GM12878 (cell line): ENCODE measurements around the gene PACS2. TPM values are rescaled to one million over a fixed set of nuclear protein-coding genes. Genes with fewer than 3 reads are reported as not detected.

Experiments used
- ATAC-seq: fragments of 200-7000 bp; cut with Tn5 transposase; 3 replicates; pipeline ENCODE4 v1.9.1; 2020; ENCODE audit warnings: mild to moderate bottlenecking, moderate library complexity
- BruUV-seq: library from RNA; stranded (reverse); fragments of 400-500 nt; replicated peaks from 2 replicates; lab custom pipeline; 2021; lab: Mats Ljungman, UMichigan
- CTCF ChIA-PET: fragments of 300-600 bp; sonication (Branson Sonifier 250); formaldehyde crosslinking; extraction: SDS; loops from one replicate; lab custom pipeline; 2021; ENCODE audit warnings: inconsistent platforms; lab: Yijun Ruan, JAX
- POLR2A ChIA-PET: fragments of 350-600 bp; formaldehyde crosslinking; extraction: SDS; loops from one replicate; lab custom pipeline; 2021; ENCODE audit warnings: inconsistent platforms; lab: Charles Lee
- RAD21 ChIA-PET: fragments of 300-600 bp; sonication (Branson Sonifier 250); formaldehyde crosslinking; loops from one replicate; lab custom pipeline; 2023; ENCODE audit warnings: antibody characterized with exemption; ENCODE audit not compliant: unreplicated experiment; lab: Charles Lee
- SMC1A ChIA-PET: fragments of 300-600 bp; sonication (Branson Sonifier 250); formaldehyde crosslinking; loops from one replicate; lab custom pipeline; 2023; ENCODE audit not compliant: unreplicated experiment, uncharacterized antibody; lab: Charles Lee
- DNase-seq: peaks from one replicate; pipeline ENCODE4 v3.0.0-alpha.2; 2011; ENCODE audit warnings: low read depth, low spot score
- FAIRE-seq: peaks from 3 replicates; lab custom pipeline; 2011; peaks lifted over from hg19 to GRCh38; lab: Jason Lieb, UNC
- H2AFZ ChIP-seq: 2 replicates; pipeline ENCODE4 v1.6.0; 2011; ENCODE audit warnings: low read depth, low read length, control low read depth; ENCODE audit not compliant: control insufficient read depth
- H3K27ac ChIP-seq: 2 replicates; pipeline ENCODE4 v1.5.1; 2011; ENCODE audit warnings: control low read depth; ENCODE audit not compliant: control insufficient read depth, insufficient read depth
- H3K27me3 ChIP-seq, 2 experiments: replicated peaks in 1 of 2; 2 replicates each; pipeline versions ENCODE4 v1.6.0 to v1.6.1; 2011; ENCODE audit warnings: low read length in 1 of 2; ENCODE audit not compliant: control insufficient read depth in 2 of 2, insufficient read depth in 2 of 2
- H3K36me3 ChIP-seq, 2 experiments: 2 replicates each; pipeline ENCODE4 v1.5.1; 2011; ENCODE audit warnings: low read length in 1 of 2; ENCODE audit not compliant: control insufficient read depth in 2 of 2, insufficient read depth in 2 of 2
- H3K4me1 ChIP-seq: 2 replicates; pipeline ENCODE4 v1.6.1; 2011; ENCODE audit warnings: mild to moderate bottlenecking, low read length, moderate library complexity, mixed read lengths; ENCODE audit not compliant: control insufficient read depth, insufficient read depth
- H3K4me2 ChIP-seq: 2 replicates; pipeline ENCODE4 v1.6.0; 2011; ENCODE audit warnings: control low read depth; ENCODE audit not compliant: control insufficient read depth, insufficient read depth
- H3K4me3 ChIP-seq: fragments of 200-600 bp; sonication (generic); 2 replicates; pipeline ENCODE4 v1.5.1; 2016
- H3K79me2 ChIP-seq: 2 replicates; pipeline ENCODE4 v1.6.0; 2011; ENCODE audit warnings: low read length; ENCODE audit not compliant: control insufficient read depth, insufficient read depth
- H3K9ac ChIP-seq: 2 replicates; pipeline ENCODE4 v1.8.0; 2011; ENCODE audit warnings: low read length, control low read depth, mixed read lengths; ENCODE audit not compliant: control insufficient read depth, insufficient read depth
- H3K9me3 ChIP-seq: replicated peaks from 3 replicates; pipeline ENCODE4 v1.5.1; 2011; ENCODE audit warnings: mild to moderate bottlenecking, low read length; ENCODE audit not compliant: control insufficient read depth, insufficient read depth
- H4K20me1 ChIP-seq: 2 replicates; pipeline ENCODE4 v1.6.0; 2011; ENCODE audit not compliant: control insufficient read depth, insufficient read depth
- EP300 ChIP-seq, 2 experiments: fragments of 150-350 bp in 1 of 2; IDR thresholded peaks; 2 replicates each; pipeline ENCODE4 v1.6.1; 2011 to 2012; ENCODE audit warnings: low read depth in 2 of 2, low read length in 2 of 2, borderline replicate concordance in 1 of 2, improper control_type of control experiment in 1 of 2, inconsistent platforms in 1 of 2; ENCODE audit not compliant: control insufficient read depth in 1 of 2
- FOS ChIP-seq: IDR thresholded peaks from 3 replicates; pipeline ENCODE4 v1.6.1; 2011; ENCODE audit warnings: borderline replicate concordance; ENCODE audit not compliant: insufficient read length; ENCODE audit errors: extremely low read depth
- RAD21 ChIP-seq: IDR thresholded peaks from 2 replicates; pipeline ENCODE4 v1.6.1; 2011; ENCODE audit warnings: mild to moderate bottlenecking, low read depth, low read length, moderate library complexity; ENCODE audit not compliant: insufficient read depth
- RB1 ChIP-seq: fragments of 450-650 bp; formaldehyde crosslinking; IDR thresholded peaks from 2 replicates; pipeline ENCODE4 v1.6.1; 2017; ENCODE audit warnings: mild to moderate bottlenecking, borderline replicate concordance
- SMC3 ChIP-seq: IDR thresholded peaks from 2 replicates; pipeline ENCODE4 v1.6.1; 2011; ENCODE audit warnings: low read length, improper control_type of control experiment, borderline replicate concordance
- SUPT20H ChIP-seq: IDR thresholded peaks from 2 replicates; pipeline ENCODE4 v1.6.1; 2011; ENCODE audit warnings: low read depth, mild to moderate bottlenecking, low read length, moderate library complexity, borderline replicate concordance; ENCODE audit not compliant: control insufficient read depth
- SUZ12 ChIP-seq: fragments of 200-600 bp; sonication (generic); IDR thresholded peaks from one replicate; pipeline ENCODE4 v1.6.1; 2018; ENCODE audit warnings: antibody characterized with exemption, mild to moderate bottlenecking; ENCODE audit not compliant: unreplicated experiment
- TCF12 ChIP-seq: IDR thresholded peaks from 2 replicates; pipeline ENCODE4 v1.6.1; 2011; ENCODE audit warnings: low read depth, mild to moderate bottlenecking, low read length
- ZBED1 ChIP-seq: IDR thresholded peaks from 2 replicates; pipeline ENCODE4 v1.6.1; 2016; ENCODE audit warnings: borderline replicate concordance
- ZNF217 ChIP-seq: fragments of 450-650 bp; IDR thresholded peaks from 2 replicates; pipeline ENCODE4 v1.6.1; 2017; ENCODE audit warnings: antibody characterized with exemption, mild to moderate bottlenecking
- ZNF384 ChIP-seq: IDR thresholded peaks from 2 replicates; pipeline ENCODE4 v1.6.1; 2012; ENCODE audit warnings: low read depth, mild to moderate bottlenecking, low read length, improper control_type of control experiment, borderline replicate concordance
- WGBS: methylation state at CpG from one replicate; pipeline ENCODE4 v1.1.6; 2016; ENCODE audit warnings: low lambda C conversion rate; ENCODE audit not compliant: insufficient replicate concordance, insufficient coverage; ENCODE audit errors: missing lambda C conversion rate; 5-methylcytosine and 5-hydroxymethylcytosine counted together
- in situ Hi-C: fragments of 300-500 bp; cut with MboI; formaldehyde crosslinking; loops from 9 replicates; pipeline ENCODE4 v1.14.3; 2018; ENCODE audit warnings: mixed read lengths
- intact Hi-C: fragments of 100-400 bp; cut with micrococcal nuclease; formaldehyde crosslinking; loops from one replicate; pipeline ENCODE4 v1.14.2; 2022; ENCODE audit not compliant: unreplicated experiment
- polyA plus RNA-seq, 11 experiments: library from polyadenylated mRNA; depleted of rRNA in 4 of 11; unstranded in 6 of 11; stranded (reverse) in 5 of 11; fragments of >200 nt; fragmentation: Nextera tagmentation in 4 of 11; fragmentation: Illumina TruSeq in 1 of 11; extraction: Ambion mirVana in 4 of 11; extraction: Trizol in 1 of 11; gene quantifications; 1 replicate in 1 of 11; 2 replicates in 10 of 11; pipeline versions ENCODE4 v1.2.1 to v1.2.3, GENCODE V29; 2011 to 2016; ENCODE audit warnings: inconsistent platforms in 2 of 11, missing spikeins in 2 of 11, low read depth in 1 of 11
- total RNA-seq, 4 experiments: library from RNA; depleted of rRNA in 3 of 4; stranded (reverse); fragments of >200 nt in 3 of 4; fragmentation: Illumina TruSeq in 1 of 4; extraction: Trizol in 1 of 4; gene quantifications; 2 replicates each; pipeline versions ENCODE4 v1.2.1 to v1.2.3, GENCODE V29; 2013 to 2021
- TF ChIP-seq, protein P1 (sequence below), 3 experiments: IDR thresholded peaks in 2 of 3; conservative IDR thresholded peaks in 1 of 3; 2 replicates each; pipeline ENCODE4 v1.5.1; 2011; ENCODE audit warnings: low read depth in 3 of 3, low read length in 3 of 3, mild to moderate bottlenecking in 3 of 3, control low read depth in 2 of 3, moderate library complexity in 2 of 3, inconsistent platforms in 1 of 3, mixed read lengths in 1 of 3; ENCODE audit not compliant: control insufficient read depth in 2 of 3, insufficient read depth in 1 of 3; ENCODE audit errors: extremely low read depth in 1 of 3
- TF ChIP-seq, protein P2 (sequence below): IDR thresholded peaks from 2 replicates; pipeline ENCODE4 v1.6.1; 2011; ENCODE audit warnings: mild to moderate bottlenecking, low read depth, low read length, moderate library complexity; ENCODE audit not compliant: insufficient replicate concordance

PACS2 gene
- total and polyA plus RNA-seq, 10 of the 15 experiments (the other 5 are each of a cell fraction or from before 2014, with no cell fraction given), result 0.21 to 37.3 (median 9.4) TPM

DNA sequence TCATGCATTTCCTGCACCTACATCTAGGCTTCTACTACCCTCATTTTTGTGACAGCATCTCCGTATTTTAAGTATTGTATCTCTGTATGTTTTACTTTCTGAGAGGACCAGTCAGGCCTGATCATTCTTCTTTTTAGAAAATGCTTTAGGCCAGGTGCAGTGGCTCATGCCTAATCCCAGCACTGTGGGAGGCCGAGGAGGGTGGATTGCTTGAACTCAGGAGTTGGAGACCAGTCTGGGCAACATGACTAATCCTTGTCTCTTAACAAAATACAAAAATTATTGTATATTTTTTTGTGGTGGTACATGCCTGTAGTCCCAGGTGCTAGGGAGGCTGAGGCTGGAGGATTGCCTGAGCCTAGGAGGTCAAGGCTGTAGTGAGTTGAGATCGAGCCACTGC, 36.9 kb downstream of the PACS2 start (continued):
- no peak for TF ChIP-seq EP300 (IDR thresholded peaks at IDR 0.05; ENCODE audit: borderline replicate concordance in 1 of 2, control insufficient read depth in 1 of 2, low read depth in 2 of 2, low read length in 2 of 2)

DNA sequence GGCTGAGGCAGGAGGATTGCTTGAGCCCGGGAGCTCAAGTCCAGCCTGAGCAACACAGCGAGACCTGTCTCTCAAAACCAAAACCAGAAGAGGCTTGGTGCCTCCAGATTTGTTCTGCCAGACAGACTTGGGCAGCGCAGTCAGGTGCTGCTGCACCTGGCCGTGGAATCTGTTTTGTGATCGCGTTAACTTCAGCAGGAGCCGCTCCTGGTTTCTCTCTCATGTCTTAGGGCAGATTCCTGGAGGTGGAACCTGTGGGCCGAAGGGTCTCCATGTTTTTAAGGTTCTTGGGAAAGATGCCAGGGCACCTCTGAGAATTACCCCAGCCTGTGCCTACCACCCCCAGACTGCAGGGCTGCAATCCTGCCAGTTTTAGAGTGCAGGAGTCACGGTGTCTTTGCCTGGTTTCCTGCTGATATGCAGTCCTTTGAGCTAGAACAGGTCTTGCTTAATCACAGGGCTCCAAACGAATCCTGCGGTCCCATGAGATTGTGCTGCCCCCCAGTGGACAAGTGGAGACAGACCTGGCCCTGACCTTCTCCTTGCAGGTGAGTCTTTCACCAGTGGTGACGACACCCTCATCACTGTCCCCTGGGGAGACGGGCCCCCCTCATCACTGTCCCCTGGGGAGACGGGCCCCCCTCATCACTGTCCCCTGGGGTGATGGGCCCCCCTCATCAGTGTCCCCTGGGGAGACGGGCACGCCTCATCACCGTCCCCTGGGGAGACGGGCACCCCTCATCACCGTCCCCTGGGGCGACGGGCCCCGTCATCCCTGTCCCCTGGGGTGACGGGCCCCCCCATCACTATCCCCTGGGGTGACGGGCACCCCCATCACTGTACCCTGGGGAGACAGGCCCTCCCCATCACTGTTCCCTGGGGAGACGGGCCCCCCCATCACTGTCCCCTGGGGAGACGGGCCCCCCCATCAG, 37.6 kb downstream of the PACS2 start:
- no peak overlapping the region for H3K27ac ChIP-seq
- FAIRE-seq (peak; percentile 98), ATAC-seq (peak; percentile 100), DNase-seq (peak; percentile 54)
- no peaks in the 10 kb centered on the region for H3K36me3 ChIP-seq
- intact Hi-C loops (loop anchor here (1.0 kb wide), 2 partner anchors 149 to 262 kb away; no protein-coding TSS in a partner anchor), in situ Hi-C loops (loop anchor here (5.0 kb wide), 1 partner anchor 150 kb away; no protein-coding TSS in a partner anchor)
- H3K4me3 ChIP-seq, result no peak overlapping the region
- ChIA-PET CTCF (interaction anchor here (0.6 to 2.8 kb wide), 16 partner anchors 10 to 266 kb away, joined by 3 to 14 read pairs (median 4); no protein-coding TSS in a partner anchor), SMC1A (interaction anchor here (0.6 to 1.3 kb wide), 4 partner anchors 10 to 151 kb away, joined by 3 to 5 read pairs (median 3); no protein-coding TSS in a partner anchor), RAD21 (interaction anchor here (0.7 to 2.5 kb wide), 4 partner anchors 51 to 262 kb away, joined by 3 to 13 read pairs (median 4); partner anchors contain the start of gene BRF1), POLR2A (no interaction called here)
- H4K20me1 ChIP-seq, result no peaks in the 10 kb centered on the region; the same call in 1 of the 2 replicates
- no peaks in the 10 kb centered on the region for H3K27me3 ChIP-seq
- no peaks in the 10 kb centered on the region; the same call in 1 of the 2 replicates for H3K4me1 ChIP-seq
- H3K79me2 ChIP-seq, result no peaks in the 10 kb centered on the region
- H3K9me3 ChIP-seq, result no peaks in the 10 kb centered on the region
- H2AFZ ChIP-seq, result no peak overlapping the region
- H3K9ac ChIP-seq, result no peak overlapping the region
- WGBS, result 37% methylated on average over 19 of the region's 26 CpGs
- no peak overlapping the region for H3K4me2 ChIP-seq
- no TSS peak for BruUV-seq
- TF ChIP-seq SUZ12 (no peak), SUPT20H (no peak), TCF12 (0 out of 2 replicates have a peak, but pooled peaks have one; percentile 12), ZNF384 (no peak), RAD21 (peak; percentile 96), ZBED1 (no peak), RB1 (0 out of 2 replicates have a peak, but pooled peaks have one; percentile 43), FOS (no peak), SMC3 (peak; percentile 82), ZNF217 (no peak)
- TF ChIP-seq, protein P1, sequence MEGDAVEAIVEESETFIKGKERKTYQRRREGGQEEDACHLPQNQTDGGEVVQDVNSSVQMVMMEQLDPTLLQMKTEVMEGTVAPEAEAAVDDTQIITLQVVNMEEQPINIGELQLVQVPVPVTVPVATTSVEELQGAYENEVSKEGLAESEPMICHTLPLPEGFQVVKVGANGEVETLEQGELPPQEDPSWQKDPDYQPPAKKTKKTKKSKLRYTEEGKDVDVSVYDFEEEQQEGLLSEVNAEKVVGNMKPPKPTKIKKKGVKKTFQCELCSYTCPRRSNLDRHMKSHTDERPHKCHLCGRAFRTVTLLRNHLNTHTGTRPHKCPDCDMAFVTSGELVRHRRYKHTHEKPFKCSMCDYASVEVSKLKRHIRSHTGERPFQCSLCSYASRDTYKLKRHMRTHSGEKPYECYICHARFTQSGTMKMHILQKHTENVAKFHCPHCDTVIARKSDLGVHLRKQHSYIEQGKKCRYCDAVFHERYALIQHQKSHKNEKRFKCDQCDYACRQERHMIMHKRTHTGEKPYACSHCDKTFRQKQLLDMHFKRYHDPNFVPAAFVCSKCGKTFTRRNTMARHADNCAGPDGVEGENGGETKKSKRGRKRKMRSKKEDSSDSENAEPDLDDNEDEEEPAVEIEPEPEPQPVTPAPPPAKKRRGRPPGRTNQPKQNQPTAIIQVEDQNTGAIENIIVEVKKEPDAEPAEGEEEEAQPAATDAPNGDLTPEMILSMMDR (IDR thresholded peaks at IDR 0.05 in 2 of 3, conservative IDR thresholded peaks at IDR 0.05 in 1 of 3; ENCODE audit: control insufficient read depth in 2 of 3, extremely low read depth in 1 of 3, insufficient read depth in 1 of 3, low read depth in 3 of 3, low read length in 3 of 3), result peak; percentile 87 to 91 (median 88)
- TF ChIP-seq, protein P2, sequence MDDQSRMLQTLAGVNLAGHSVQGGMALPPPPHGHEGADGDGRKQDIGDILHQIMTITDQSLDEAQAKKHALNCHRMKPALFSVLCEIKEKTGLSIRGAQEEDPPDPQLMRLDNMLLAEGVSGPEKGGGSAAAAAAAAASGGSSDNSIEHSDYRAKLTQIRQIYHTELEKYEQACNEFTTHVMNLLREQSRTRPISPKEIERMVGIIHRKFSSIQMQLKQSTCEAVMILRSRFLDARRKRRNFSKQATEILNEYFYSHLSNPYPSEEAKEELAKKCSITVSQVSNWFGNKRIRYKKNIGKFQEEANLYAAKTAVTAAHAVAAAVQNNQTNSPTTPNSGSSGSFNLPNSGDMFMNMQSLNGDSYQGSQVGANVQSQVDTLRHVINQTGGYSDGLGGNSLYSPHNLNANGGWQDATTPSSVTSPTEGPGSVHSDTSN, result no peak
